ENCODE measurements around the gene EEFSEC. TPM values are rescaled to one million over a fixed set of nuclear protein-coding genes. Genes with fewer than 3 reads are reported as not detected.

EEFSEC gene
- total RNA-seq, 2 experiments from 2014 or later: 19.4 to 19.7 TPM

DNA sequence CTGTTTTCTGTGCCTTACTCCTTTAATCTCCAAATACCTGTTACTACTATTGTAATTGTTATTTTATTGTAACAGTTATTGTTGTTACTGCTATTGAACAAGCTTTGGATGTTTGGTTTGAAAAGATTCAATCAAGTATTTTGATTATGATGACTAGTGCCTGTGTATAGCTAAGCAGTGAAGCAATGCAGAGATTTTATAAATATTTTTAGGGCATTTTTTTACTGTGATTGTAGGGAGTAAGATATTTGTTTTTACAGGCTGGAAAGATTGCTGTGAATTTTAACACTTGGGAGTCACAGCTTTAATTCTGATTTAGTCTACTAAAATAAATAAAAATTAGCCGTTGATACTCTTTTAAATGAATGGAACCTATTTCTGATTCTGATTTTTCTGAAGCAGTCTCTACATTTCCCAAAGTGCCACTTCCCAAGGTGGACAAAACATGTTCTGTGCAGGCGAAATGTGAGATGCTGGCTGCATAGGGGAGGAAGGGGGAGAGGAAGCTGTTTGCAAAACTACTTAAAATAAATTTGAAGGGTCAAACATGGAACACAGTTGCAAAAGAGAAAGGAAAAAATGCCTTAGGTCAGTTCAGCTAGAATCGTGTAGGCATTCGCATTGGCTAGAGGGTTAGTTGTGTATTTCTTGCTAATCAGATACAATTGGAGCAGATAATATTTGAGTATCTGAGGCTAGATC is 25.7 kb downstream of the EEFSEC start:
- no peaks in the 10 kb centered on the region for H3K9me3 Mint-ChIP-seq (ENCODE audit: low read depth)
- DNase-seq (no peak), ATAC-seq (no peak)
- peaks cover 2% of the 10 kb centered on the region for H3K36me3 Mint-ChIP-seq
- no peak overlapping the region for H3K4me3 Mint-ChIP-seq
- CTCF ChIA-PET: interaction anchor here (1.4 kb wide), 1 partner anchor 141 kb away, joined by 3 read pairs; no protein-coding TSS in a partner anchor
- H3K27me3 Mint-ChIP-seq: no peaks in the 10 kb centered on the region
- no peak overlapping the region for H3K27ac Mint-ChIP-seq
- H3K4me1 Mint-ChIP-seq: peaks cover 11% of the 10 kb centered on the region

DNA sequence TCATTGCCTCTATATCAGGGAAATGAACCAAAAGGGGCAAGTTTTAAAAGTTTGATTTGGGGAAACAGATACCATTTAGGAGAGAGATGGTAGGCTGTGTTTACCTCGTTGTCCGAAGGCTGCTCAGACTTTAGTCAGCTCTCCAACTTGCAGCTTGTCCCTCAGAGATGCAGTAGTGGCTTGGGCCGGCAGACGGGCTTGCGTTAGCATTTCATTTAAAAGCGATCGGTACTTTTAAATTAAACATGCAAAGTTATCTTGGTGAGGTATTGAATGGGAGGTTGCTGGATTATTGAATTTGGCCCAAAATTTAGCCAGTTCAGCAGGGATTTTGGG is 26.2 kb downstream of the EEFSEC start:
- peaks cover 11% of the 10 kb centered on the region for H3K4me1 Mint-ChIP-seq
- H3K36me3 Mint-ChIP-seq: peaks cover 3% of the 10 kb centered on the region
- no peak for ATAC-seq
- no peak overlapping the region for H3K27ac Mint-ChIP-seq
- H3K4me3 Mint-ChIP-seq: no peak overlapping the region
- CTCF ChIA-PET: interaction anchor here (1.4 kb wide), 1 partner anchor 141 kb away, joined by 3 read pairs; no protein-coding TSS in a partner anchor
- no peaks in the 10 kb centered on the region for H3K9me3 Mint-ChIP-seq (ENCODE audit: low read depth)
- H3K27me3 Mint-ChIP-seq: no peaks in the 10 kb centered on the region
- DNase-seq: no peak

DNA sequence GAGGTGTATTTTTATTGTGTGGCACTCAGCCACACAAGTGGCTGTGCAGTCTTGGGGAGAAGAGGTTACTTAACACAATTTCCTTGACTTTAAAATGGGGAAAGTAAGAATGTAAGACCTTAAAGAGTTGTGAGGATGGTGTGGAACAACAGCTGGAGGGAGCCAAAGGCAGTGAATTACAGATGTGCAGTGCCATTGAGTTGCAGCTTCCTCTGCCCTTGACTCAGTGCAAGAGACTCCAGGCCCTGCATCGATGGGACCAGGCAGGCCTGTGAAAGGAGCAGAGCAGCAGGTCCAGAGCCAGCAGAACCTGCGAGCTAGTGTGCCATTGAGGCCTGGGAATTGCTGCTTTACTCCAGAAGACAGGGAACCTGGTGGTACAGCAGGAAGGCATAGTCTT is 27.2 kb downstream of the EEFSEC start:
- ATAC-seq: no peak
- DNase-seq: no peak
- no peak overlapping the region for H3K27ac Mint-ChIP-seq
- peaks cover 9% of the 10 kb centered on the region for H3K4me1 Mint-ChIP-seq
- CTCF ChIA-PET: no interaction called here
- no peaks in the 10 kb centered on the region for H3K27me3 Mint-ChIP-seq
- H3K9me3 Mint-ChIP-seq (ENCODE audit: low read depth): no peaks in the 10 kb centered on the region
- H3K4me3 Mint-ChIP-seq: no peak overlapping the region
- peaks cover 3% of the 10 kb centered on the region for H3K36me3 Mint-ChIP-seq

DNA sequence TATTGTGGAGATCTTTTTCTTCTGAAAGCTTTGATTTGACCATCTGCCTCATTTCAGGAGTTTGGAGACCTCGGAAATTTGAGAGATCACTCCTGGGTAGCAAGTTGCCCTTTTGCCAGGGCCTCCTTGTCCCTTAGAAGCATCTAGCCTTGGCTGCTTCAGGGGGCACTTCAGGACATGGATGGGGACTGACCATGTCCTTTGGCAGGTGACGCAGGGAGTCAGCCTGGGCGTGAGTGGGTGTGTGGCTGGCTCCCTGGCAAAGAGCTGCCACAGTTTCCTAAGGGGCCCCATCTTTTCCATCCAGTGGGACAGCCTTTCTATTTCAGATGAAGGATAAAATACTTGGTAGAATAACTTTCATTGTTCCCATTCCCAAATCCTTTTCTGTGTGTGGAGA is 27.6 kb downstream of the EEFSEC start:
- CTCF ChIA-PET: no interaction called here
- Mint-ChIP-seq H3K27ac (no peak overlapping the region), H3K4me1 (peaks cover 9% of the 10 kb centered on the region), H3K9me3 (ENCODE audit: low read depth) (no peaks in the 10 kb centered on the region), H3K4me3 (no peak overlapping the region), H3K27me3 (no peaks in the 10 kb centered on the region), H3K36me3 (peaks cover 3% of the 10 kb centered on the region)
- no peak for ATAC-seq
- DNase-seq: no peak

DNA sequence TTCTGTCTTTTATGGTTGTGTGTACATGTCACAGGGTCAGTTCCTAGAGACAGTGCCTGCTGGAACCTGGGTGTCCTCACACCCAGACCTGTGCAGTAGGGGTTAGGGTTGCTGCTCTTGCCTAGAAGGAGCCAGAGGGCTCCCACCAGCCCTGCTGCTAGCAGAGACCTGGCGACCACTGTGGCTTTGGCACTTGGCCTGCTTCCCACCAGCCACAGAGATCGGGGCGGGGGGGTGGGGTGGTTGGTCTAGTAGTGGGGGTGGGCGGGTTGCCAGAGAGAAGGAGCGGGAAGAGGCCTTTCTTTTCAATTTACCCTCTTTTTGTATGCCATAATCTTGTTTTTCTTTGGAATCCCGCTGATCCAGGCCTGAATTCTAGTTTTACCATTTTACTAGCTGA is 29.4 kb downstream of the EEFSEC start:
- Mint-ChIP-seq H3K27ac (no peak overlapping the region), H3K4me1 (peaks cover 7% of the 10 kb centered on the region), H3K27me3 (no peaks in the 10 kb centered on the region), H3K4me3 (no peak overlapping the region), H3K36me3 (peaks cover 3% of the 10 kb centered on the region), H3K9me3 (ENCODE audit: low read depth) (no peaks in the 10 kb centered on the region)
- no peak for DNase-seq
- ATAC-seq: no peak
- CTCF ChIA-PET: no interaction called here

DNA sequence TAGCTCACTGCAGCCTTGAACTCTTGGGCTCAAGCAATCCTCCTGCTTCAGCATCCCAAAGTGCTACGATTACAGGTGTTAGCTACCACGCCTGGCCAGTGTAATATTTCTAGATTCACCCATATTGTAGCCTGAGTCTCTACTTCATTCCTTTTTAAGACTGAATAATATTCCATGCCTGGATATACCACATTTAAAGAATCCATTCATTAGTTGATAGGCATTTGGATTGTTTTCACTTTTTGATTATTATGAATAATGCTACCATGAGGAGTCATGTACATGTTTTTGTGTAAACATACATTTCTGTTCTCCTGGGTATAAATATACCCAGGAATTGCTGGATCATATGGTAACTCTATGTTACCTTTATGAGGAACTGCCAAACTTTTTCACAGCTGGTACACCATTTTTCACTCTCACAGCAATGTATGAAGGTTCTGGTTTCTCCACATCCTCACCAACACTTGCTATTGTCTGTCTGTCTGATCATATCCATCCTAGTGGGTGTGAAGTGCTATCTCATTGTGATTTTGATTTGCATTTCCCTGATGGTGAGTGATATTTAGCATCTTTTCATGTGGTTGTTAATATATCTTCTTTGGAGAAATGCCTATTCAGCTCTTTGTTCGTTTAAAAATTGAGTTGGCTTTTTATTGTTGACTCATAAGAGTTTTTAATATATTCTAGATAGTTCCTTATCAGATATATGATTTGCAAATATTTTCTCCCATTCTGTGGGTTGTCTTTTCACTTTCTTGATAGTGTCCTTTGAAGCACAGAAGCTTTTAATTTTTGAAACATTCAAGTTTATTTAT is 32.6 kb downstream of the EEFSEC start:
- ATAC-seq (no peak), DNase-seq (no peak)
- CTCF ChIA-PET: no interaction called here
- Mint-ChIP-seq H3K4me3 (no peak overlapping the region), H3K27me3 (no peaks in the 10 kb centered on the region), H3K36me3 (peaks cover 3% of the 10 kb centered on the region), H3K9me3 (ENCODE audit: low read depth) (no peaks in the 10 kb centered on the region), H3K27ac (no peak overlapping the region), H3K4me1 (peaks cover 3% of the 10 kb centered on the region)

DNA sequence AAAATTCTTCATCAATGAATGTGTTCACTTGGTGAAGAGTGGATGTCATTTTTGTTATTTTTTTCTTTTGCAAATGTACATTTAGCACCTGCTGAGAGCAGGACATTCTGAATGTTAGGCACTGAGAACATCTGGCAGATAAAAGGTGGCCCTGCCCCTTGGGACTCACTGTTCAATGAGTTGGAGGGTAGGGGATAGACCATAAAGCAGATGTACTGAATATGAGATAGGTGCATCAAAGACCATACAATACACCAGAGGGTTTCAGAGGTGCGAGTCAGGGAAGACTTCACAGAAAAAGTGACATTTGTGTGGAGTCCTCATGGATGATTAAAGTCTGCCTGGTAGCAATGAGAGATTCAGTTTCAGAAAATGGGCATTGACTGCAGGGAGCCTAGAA is 34.2 kb downstream of the EEFSEC start:
- Mint-ChIP-seq H3K27ac (no peak overlapping the region), H3K36me3 (peaks cover 2% of the 10 kb centered on the region), H3K4me3 (no peak overlapping the region), H3K4me1 (peaks cover 1% of the 10 kb centered on the region), H3K9me3 (ENCODE audit: low read depth) (no peaks in the 10 kb centered on the region), H3K27me3 (no peaks in the 10 kb centered on the region)
- DNase-seq: no peak
- CTCF ChIA-PET: no interaction called here
- ATAC-seq: no peak

DNA sequence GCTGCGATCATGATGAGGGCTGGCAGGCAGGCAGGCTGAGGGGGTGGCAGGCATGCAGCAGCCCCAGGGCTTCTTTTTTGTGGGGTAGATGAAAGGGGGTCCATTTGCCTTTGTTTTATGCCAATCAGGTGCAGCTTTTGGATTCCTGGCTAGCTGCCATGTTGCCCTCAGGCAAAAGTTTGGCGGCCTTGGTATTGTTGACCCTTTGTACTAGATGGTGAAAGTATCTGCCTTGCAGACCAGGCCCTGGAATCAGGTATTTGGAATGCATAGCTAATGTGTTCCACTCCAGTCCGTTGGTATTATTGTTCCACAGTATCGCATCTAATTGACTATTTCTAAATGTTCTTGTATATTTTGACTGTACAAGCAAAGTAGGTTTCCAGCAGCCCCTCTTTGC is 35.0 kb downstream of the EEFSEC start:
- no peaks in the 10 kb centered on the region for H3K9me3 Mint-ChIP-seq (ENCODE audit: low read depth)
- CTCF ChIA-PET: no interaction called here
- H3K36me3 Mint-ChIP-seq: peaks cover 2% of the 10 kb centered on the region
- H3K4me1 Mint-ChIP-seq: no peaks in the 10 kb centered on the region
- H3K27ac Mint-ChIP-seq: no peak overlapping the region
- H3K4me3 Mint-ChIP-seq: no peak overlapping the region
- no peak for DNase-seq
- no peaks in the 10 kb centered on the region for H3K27me3 Mint-ChIP-seq
- ATAC-seq: no peak

DNA sequence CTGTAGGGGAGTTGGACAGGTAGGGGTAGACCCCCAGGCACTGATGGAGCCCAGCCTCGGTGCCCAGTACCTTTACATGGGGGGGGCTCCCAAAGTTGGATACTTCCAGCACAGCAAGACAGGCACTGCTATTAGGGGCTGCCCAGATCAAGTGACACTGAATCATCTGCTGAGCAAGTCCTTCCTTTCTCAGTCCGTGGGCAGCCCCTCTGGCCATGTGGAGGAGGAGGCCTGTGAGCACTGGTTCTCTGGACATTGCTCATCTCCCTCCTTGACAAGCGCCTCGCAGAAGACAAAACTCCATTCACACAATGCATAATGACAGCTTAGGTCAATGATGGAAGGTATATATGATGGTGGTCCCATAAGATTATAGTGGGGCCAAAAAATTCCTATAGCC is 35.7 kb downstream of the EEFSEC start:
- Mint-ChIP-seq H3K36me3 (peaks cover 2% of the 10 kb centered on the region), H3K4me1 (no peaks in the 10 kb centered on the region), H3K27me3 (no peaks in the 10 kb centered on the region), H3K27ac (no peak overlapping the region), H3K4me3 (no peak overlapping the region), H3K9me3 (ENCODE audit: low read depth) (no peaks in the 10 kb centered on the region)
- CTCF ChIA-PET: no interaction called here
- DNase-seq (no peak), ATAC-seq (no peak)

DNA sequence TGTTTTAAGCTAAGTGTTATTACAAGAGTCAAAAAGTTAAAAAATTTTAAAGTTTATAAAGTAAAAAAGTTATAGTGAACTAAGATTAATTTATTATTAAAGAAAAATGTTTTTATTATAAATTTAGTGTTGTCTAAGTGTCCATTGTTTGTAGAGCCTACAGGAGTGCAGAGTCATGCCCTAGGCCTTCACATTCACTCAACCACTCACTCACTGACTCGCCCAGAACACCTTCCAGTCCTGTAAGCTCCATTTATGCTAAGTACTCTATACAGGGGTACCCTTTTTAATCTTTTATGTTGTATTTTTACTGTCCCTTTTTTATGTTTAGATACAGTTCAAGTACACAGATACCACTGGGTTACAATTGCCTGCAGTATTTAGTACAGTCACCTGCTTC is 37.2 kb downstream of the EEFSEC start:
- Mint-ChIP-seq H3K36me3 (no peaks in the 10 kb centered on the region), H3K27me3 (no peaks in the 10 kb centered on the region), H3K4me3 (no peak overlapping the region), H3K9me3 (ENCODE audit: low read depth) (no peaks in the 10 kb centered on the region), H3K27ac (no peak overlapping the region), H3K4me1 (no peaks in the 10 kb centered on the region)
- CTCF ChIA-PET: no interaction called here
- ATAC-seq: no peak
- DNase-seq: no peak

DNA sequence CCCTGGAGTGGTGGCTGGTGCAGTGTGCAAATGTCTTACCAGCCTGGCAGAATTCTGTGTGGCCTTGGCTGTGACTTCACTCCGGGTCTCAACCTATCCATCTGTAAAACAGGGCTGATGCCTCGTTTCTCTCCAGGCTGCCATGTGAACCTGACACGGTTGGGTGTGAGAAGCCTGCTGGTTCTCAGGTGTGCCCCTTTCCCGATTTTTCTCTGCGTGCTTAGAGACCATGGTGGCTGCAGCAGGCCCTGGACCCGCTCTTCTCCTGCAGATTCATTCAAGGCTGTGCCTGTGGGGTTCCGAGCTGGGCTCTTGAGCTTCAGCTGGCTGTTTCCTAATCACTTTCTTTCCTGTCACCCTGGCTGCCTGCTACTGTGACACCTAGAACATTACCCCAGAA is 38.9 kb downstream of the EEFSEC start:
- Mint-ChIP-seq H3K4me1 (no peaks in the 10 kb centered on the region), H3K4me3 (no peak overlapping the region), H3K27ac (no peak overlapping the region), H3K9me3 (ENCODE audit: low read depth) (no peaks in the 10 kb centered on the region), H3K36me3 (no peaks in the 10 kb centered on the region), H3K27me3 (no peaks in the 10 kb centered on the region)
- no peak for DNase-seq
- ATAC-seq: no peak
- CTCF ChIA-PET: no interaction called here

DNA sequence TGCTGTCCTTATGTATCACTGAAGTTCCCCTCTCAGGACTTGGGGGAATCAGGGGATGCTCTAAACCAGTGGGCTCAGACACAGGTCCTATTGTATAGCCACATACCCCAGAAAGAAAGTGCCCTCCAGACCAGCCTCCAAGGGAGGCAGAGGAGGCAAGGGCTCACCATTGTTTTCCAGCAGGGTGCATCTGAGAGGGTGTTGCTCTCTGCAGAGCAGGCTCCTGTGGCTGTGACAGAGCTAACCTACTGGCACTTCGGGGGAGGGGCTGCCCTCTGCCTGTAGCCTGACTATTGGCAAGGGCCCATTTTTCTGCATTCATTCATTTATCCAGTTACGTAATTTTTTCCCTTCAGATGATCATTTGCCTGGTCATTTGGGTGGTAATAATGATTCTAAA is 39.9 kb downstream of the EEFSEC start:
- CTCF ChIA-PET: no interaction called here
- no peak overlapping the region for H3K4me3 Mint-ChIP-seq
- no peaks in the 10 kb centered on the region for H3K9me3 Mint-ChIP-seq (ENCODE audit: low read depth)
- peaks cover 6% of the 10 kb centered on the region for H3K4me1 Mint-ChIP-seq
- H3K36me3 Mint-ChIP-seq: no peaks in the 10 kb centered on the region
- DNase-seq (no peak), ATAC-seq (no peak)
- no peaks in the 10 kb centered on the region for H3K27me3 Mint-ChIP-seq
- no peak overlapping the region for H3K27ac Mint-ChIP-seq

DNA sequence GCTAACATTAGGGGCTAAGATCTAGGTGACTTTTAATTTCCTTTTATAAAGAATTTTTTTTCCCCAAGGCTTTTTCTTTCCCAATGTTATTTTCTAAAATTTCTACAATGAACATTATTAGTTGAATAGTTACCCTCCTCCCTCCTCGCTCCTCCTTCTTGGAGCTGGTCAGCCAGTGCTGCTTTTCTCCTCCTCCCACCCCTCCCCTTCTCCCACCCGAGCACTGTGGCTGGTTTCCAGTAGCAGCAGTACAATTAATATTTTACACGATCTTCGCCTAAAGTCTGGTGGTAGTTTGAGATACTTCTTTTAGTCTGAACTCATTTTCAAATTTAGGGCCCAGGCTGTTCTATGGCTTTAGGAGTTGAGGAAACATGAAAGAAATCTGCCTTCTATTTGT is 41.6 kb downstream of the EEFSEC start:
- no peaks in the 10 kb centered on the region for H3K27me3 Mint-ChIP-seq
- ATAC-seq: no peak
- CTCF ChIA-PET: no interaction called here
- no peak for DNase-seq
- H3K27ac Mint-ChIP-seq: no peak overlapping the region
- H3K4me1 Mint-ChIP-seq: peaks cover 10% of the 10 kb centered on the region
- H3K36me3 Mint-ChIP-seq: no peaks in the 10 kb centered on the region
- H3K4me3 Mint-ChIP-seq: no peak overlapping the region
- H3K9me3 Mint-ChIP-seq (ENCODE audit: low read depth): no peaks in the 10 kb centered on the region

DNA sequence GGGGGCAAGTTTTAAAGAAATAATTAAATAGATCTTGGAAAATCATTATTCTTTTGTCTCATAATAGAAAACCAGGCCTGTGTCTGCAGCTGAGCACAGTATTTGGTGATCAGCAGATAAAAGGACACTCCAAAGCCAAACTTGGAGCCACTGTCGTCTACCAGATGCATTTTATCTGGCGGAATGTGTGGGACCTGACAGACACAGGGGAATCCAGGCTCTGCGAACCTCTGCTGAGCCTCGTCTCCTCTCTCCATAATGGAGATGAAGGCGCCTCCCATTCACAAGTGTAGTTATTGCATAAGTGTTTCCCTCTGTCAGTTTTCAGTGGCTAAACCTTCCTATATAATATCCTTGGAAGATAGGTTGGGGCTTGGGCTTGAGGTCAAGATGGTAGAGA is 42.1 kb downstream of the EEFSEC start:
- no peak overlapping the region for H3K27ac Mint-ChIP-seq
- DNase-seq (no peak), ATAC-seq (no peak)
- H3K9me3 Mint-ChIP-seq (ENCODE audit: low read depth): no peaks in the 10 kb centered on the region
- peaks cover 10% of the 10 kb centered on the region for H3K4me1 Mint-ChIP-seq
- no peaks in the 10 kb centered on the region for H3K36me3 Mint-ChIP-seq
- CTCF ChIA-PET: no interaction called here
- no peaks in the 10 kb centered on the region for H3K27me3 Mint-ChIP-seq
- no peak overlapping the region for H3K4me3 Mint-ChIP-seq

All from activated CD8-positive, alpha-beta memory T cell treated with anti-CD3 and anti-CD28 coated beads, Interleukin-2, amount 10 ng/mL, durations not matched to agents 7 days and 5 days (primary cell).